H1 (cell line): Measurements from ENCODE around the gene ATP2A3. TPM values are rescaled to one million over a fixed set of nuclear protein-coding genes. Genes with fewer than 3 reads are reported as not detected.

Source experiments
- CTCF ChIA-PET: fragments of 300-600 bp; sonication (Branson Sonifier 250); formaldehyde crosslinking; loops from one replicate; lab custom pipeline; 2021; ENCODE audit not compliant: partially characterized antibody; lab: Charles Lee
- POLR2A ChIA-PET: fragments of 300-600 bp; sonication (Branson Sonifier 250); formaldehyde crosslinking; loops from one replicate; lab custom pipeline; 2021; ENCODE audit warnings: inconsistent platforms; ENCODE audit not compliant: partially characterized antibody; lab: Charles Lee
- DNase-seq, 2 experiments: peaks; one replicate each; pipeline versions ENCODE4 v3.0.0 to v3.0.0-alpha.2; 2010 to 2022; ENCODE audit warnings: low spot score in 2 of 2, low read depth in 1 of 2, mixed read lengths in 1 of 2
- FAIRE-seq: peaks from 2 replicates; lab custom pipeline; 2011; peaks lifted over from hg19 to GRCh38; lab: Jason Lieb, UNC
- H2AFZ ChIP-seq: 2 replicates; pipeline ENCODE4 v1.8.1; 2012; ENCODE audit warnings: low read length, inconsistent platforms
- H2AK5ac ChIP-seq: 2 replicates; pipeline ENCODE4 v1.6.1; 2013; ENCODE audit warnings: low read depth, low read length
- H2BK120ac ChIP-seq: replicated peaks from 2 replicates; pipeline ENCODE3; 2013; ENCODE audit warnings: low read depth, low read length, inconsistent platforms
- H2BK12ac ChIP-seq: 2 replicates; pipeline ENCODE4 v1.6.1; 2013; ENCODE audit warnings: low read depth, low read length
- H2BK15ac ChIP-seq: 2 replicates; pipeline ENCODE4 v1.6.1; 2013; ENCODE audit warnings: low read length
- H2BK20ac ChIP-seq: 2 replicates; pipeline ENCODE4 v1.6.1; 2013; ENCODE audit warnings: low read length
- H2BK5ac ChIP-seq: 2 replicates; pipeline ENCODE4 v1.6.1; 2013; ENCODE audit warnings: low read depth, low read length
- H3K14ac ChIP-seq: 2 replicates; pipeline ENCODE4 v1.6.1; 2013; ENCODE audit warnings: inconsistent platforms; ENCODE audit not compliant: insufficient read length
- H3K18ac ChIP-seq: 2 replicates; pipeline ENCODE4 v1.6.1; 2013; ENCODE audit warnings: low read length; ENCODE audit errors: extremely low read depth
- H3K23ac ChIP-seq: 2 replicates; pipeline ENCODE4 v1.6.1; 2013; ENCODE audit warnings: inconsistent platforms; ENCODE audit not compliant: insufficient read length
- H3K23me2 ChIP-seq: 2 replicates; pipeline ENCODE4 v1.6.1; 2013; ENCODE audit warnings: low read depth, low read length
- H3K27ac ChIP-seq: 2 replicates; pipeline ENCODE4 v1.6.1; 2011; ENCODE audit warnings: low read depth, low read length, inconsistent platforms
- H3K27me3 ChIP-seq, 4 experiments: replicated peaks in 1 of 4; 1 replicate in 1 of 4; 2 replicates in 3 of 4; pipeline versions ENCODE4 v1.6.1 to v1.8.1; 2011 to 2013; ENCODE audit warnings: low read length in 3 of 4, mild to moderate bottlenecking in 3 of 4, inconsistent platforms in 2 of 4, mixed read lengths in 2 of 4, moderate library complexity in 1 of 4; ENCODE audit not compliant: control insufficient read depth in 3 of 4, insufficient read depth in 3 of 4; ENCODE audit errors: extremely low read depth in 1 of 4
- H3K36me3 ChIP-seq, 4 experiments: 2 replicates each; pipeline versions ENCODE4 v1.6.1 to v1.8.1; 2011 to 2013; ENCODE audit warnings: mild to moderate bottlenecking in 4 of 4, low read length in 3 of 4, moderate library complexity in 2 of 4, control low read depth in 1 of 4, inconsistent platforms in 1 of 4; ENCODE audit not compliant: insufficient read depth in 4 of 4, control insufficient read depth in 2 of 4
- H3K4ac ChIP-seq: replicated peaks from 2 replicates; pipeline ENCODE3; 2013; ENCODE audit warnings: low read length, low read depth, mixed read lengths, inconsistent platforms; ENCODE audit not compliant: insufficient read length
- H3K4me1 ChIP-seq, 4 experiments: replicated peaks in 1 of 4; 1 replicate in 1 of 4; 2 replicates in 3 of 4; pipeline versions ENCODE4 v1.6.1 to v1.8.1; 2011 to 2013; ENCODE audit warnings: low read length in 3 of 4, inconsistent platforms in 2 of 4, mixed read lengths in 1 of 4; ENCODE audit not compliant: insufficient read depth in 4 of 4, control insufficient read depth in 3 of 4
- H3K4me2 ChIP-seq, 2 experiments: 2 replicates each; pipeline versions ENCODE4 v1.6.1 to v1.8.1; 2011 to 2013; ENCODE audit warnings: low read depth in 2 of 2, low read length in 2 of 2, control low read depth in 1 of 2, inconsistent platforms in 1 of 2, mild to moderate bottlenecking in 1 of 2; ENCODE audit not compliant: insufficient read depth in 1 of 2
- H3K4me3 ChIP-seq, 4 experiments: fragments of 200-600, 300-600 bp in 1 of 4; sonication (generic), shearing (Covaris generic), sonication (Bioruptor Twin) in 1 of 4; 2 replicates each; pipeline versions ENCODE4 v1.5.1 to v1.8.1; 2011 to 2016; ENCODE audit warnings: low read length in 4 of 4, low read depth in 3 of 4, control low read depth in 2 of 4, inconsistent platforms in 2 of 4, mild to moderate bottlenecking in 2 of 4, mixed read lengths in 1 of 4, moderate library complexity in 1 of 4; ENCODE audit not compliant: insufficient read depth in 2 of 4; ENCODE audit errors: extremely low read depth in 1 of 4
- H3K56ac ChIP-seq: replicated peaks from 2 replicates; pipeline ENCODE3; 2013; ENCODE audit warnings: low read depth, mild to moderate bottlenecking, mixed read lengths, low read length, inconsistent platforms; ENCODE audit not compliant: insufficient read length
- H3K79me1 ChIP-seq: 2 replicates; pipeline ENCODE4 v1.6.1; 2013; ENCODE audit warnings: low read depth, low read length, control low read depth
- H3K79me2 ChIP-seq, 2 experiments: 2 replicates each; pipeline versions ENCODE4 v1.6.1 to v1.8.1; 2012 to 2013; ENCODE audit warnings: low read length in 2 of 2, mild to moderate bottlenecking in 2 of 2, inconsistent platforms in 1 of 2; ENCODE audit not compliant: insufficient read depth in 2 of 2, control insufficient read depth in 1 of 2
- H3K9ac ChIP-seq, 4 experiments: replicated peaks in 1 of 4; 1 replicate in 1 of 4; 2 replicates in 3 of 4; pipeline versions ENCODE4 v1.6.1 to v1.8.1; 2011 to 2013; ENCODE audit warnings: low read depth in 3 of 4, low read length in 3 of 4, control low read depth in 2 of 4, mild to moderate bottlenecking in 2 of 4, moderate library complexity in 2 of 4, inconsistent platforms in 1 of 4; ENCODE audit errors: extremely low read depth in 1 of 4
- H3K9me3 ChIP-seq, 2 experiments: 2 replicates each; pipeline versions ENCODE4 v1.6.1 to v1.8.1; 2012 to 2013; ENCODE audit warnings: mild to moderate bottlenecking in 2 of 2, moderate library complexity in 2 of 2, control low read depth in 1 of 2, inconsistent platforms in 1 of 2, low read depth in 1 of 2, low read length in 1 of 2, mixed read lengths in 1 of 2; ENCODE audit not compliant: insufficient read depth in 2 of 2
- H4K20me1 ChIP-seq, 2 experiments: replicated peaks in 1 of 2; 2 replicates each; pipeline versions ENCODE3 to v1.8.1; 2011 to 2013; ENCODE audit warnings: inconsistent platforms in 2 of 2, low read length in 2 of 2, mild to moderate bottlenecking in 1 of 2; ENCODE audit not compliant: insufficient read depth in 2 of 2, control insufficient read depth in 1 of 2
- H4K5ac ChIP-seq: 2 replicates; pipeline ENCODE4 v1.6.1; 2013; ENCODE audit warnings: low read length, low read depth, mixed read lengths, inconsistent platforms; ENCODE audit not compliant: insufficient read length
- H4K8ac ChIP-seq: 2 replicates; pipeline ENCODE4 v1.8.0; 2013; ENCODE audit warnings: mild to moderate bottlenecking, moderate library complexity, low read length, inconsistent platforms; ENCODE audit not compliant: insufficient read depth; ENCODE audit errors: extremely low read depth
- H4K91ac ChIP-seq: replicated peaks from 2 replicates; pipeline ENCODE3; 2013; ENCODE audit warnings: low read length, mixed read lengths, inconsistent platforms; ENCODE audit not compliant: insufficient read length
- BACH1 ChIP-seq: IDR thresholded peaks from 2 replicates; pipeline ENCODE4 v1.6.1; 2012; ENCODE audit warnings: low read length, improper control_type of control experiment
- CHD2 ChIP-seq: IDR thresholded peaks from 2 replicates; pipeline ENCODE4 v1.6.1; 2012; ENCODE audit warnings: low read length, improper control_type of control experiment
- JUN ChIP-seq: IDR thresholded peaks from 2 replicates; pipeline ENCODE4 v1.6.1; 2011; ENCODE audit warnings: low read depth, mild to moderate bottlenecking, improper control_type of control experiment, low read length
- KDM5A ChIP-seq: fragments of 200-600 bp; IDR thresholded peaks from 2 replicates; pipeline ENCODE4 v1.7.1; 2012; ENCODE audit warnings: mild to moderate bottlenecking, low read length, inconsistent platforms, mixed read lengths
- MAFK ChIP-seq: IDR thresholded peaks from 2 replicates; pipeline ENCODE4 v1.6.1; 2012; ENCODE audit warnings: low read depth, mild to moderate bottlenecking, improper control_type of control experiment, low read length
- NRF1 ChIP-seq: IDR thresholded peaks from 2 replicates; pipeline ENCODE4 v1.6.1; 2011; ENCODE audit warnings: mild to moderate bottlenecking, low read depth, low read length, improper control_type of control experiment
- POLR2AphosphoS5 ChIP-seq: IDR thresholded peaks from 2 replicates; pipeline ENCODE4 v1.6.1; 2011; ENCODE audit warnings: low read depth, low read length
- POU5F1 ChIP-seq: IDR thresholded peaks from 2 replicates; pipeline ENCODE4 v1.6.1; 2011; ENCODE audit warnings: low read depth, mild to moderate bottlenecking, low read length, moderate library complexity
- RAD21 ChIP-seq, 2 experiments: IDR thresholded peaks in 1 of 2; conservative IDR thresholded peaks in 1 of 2; 2 replicates each; pipeline ENCODE4 v1.6.1; 2011; ENCODE audit warnings: low read depth in 2 of 2, low read length in 2 of 2, improper control_type of control experiment in 1 of 2, inconsistent platforms in 1 of 2, mild to moderate bottlenecking in 1 of 2, moderate library complexity in 1 of 2
- SIRT6 ChIP-seq: IDR thresholded peaks from one replicate; pipeline ENCODE4 v1.7.1; 2012; ENCODE audit warnings: low read length, inconsistent platforms
- SP1 ChIP-seq: IDR thresholded peaks from 2 replicates; pipeline ENCODE4 v1.6.1; 2011; ENCODE audit warnings: low read depth, low read length
- SRF ChIP-seq: IDR thresholded peaks from 2 replicates; pipeline ENCODE4 v1.6.1; 2011; ENCODE audit warnings: mild to moderate bottlenecking, low read depth, low read length, moderate library complexity
- SUZ12 ChIP-seq: fragments of 200-600 bp; sonication (generic); IDR thresholded peaks from 2 replicates; pipeline ENCODE4 v1.6.1; 2012; ENCODE audit warnings: mild to moderate bottlenecking, inconsistent platforms, low read length, moderate library complexity, mixed read lengths
- TAF1 ChIP-seq: IDR thresholded peaks from 2 replicates; pipeline ENCODE4 v1.6.1; 2011; ENCODE audit warnings: mild to moderate bottlenecking, low read depth, low read length
- TBP ChIP-seq: IDR thresholded peaks from 2 replicates; pipeline ENCODE4 v1.6.1; 2011; ENCODE audit warnings: low read depth, low read length, improper control_type of control experiment
- WGBS, 2 experiments: shearing (Covaris generic) in 1 of 2; methylation state at CpG; one replicate each; pipeline versions ENCODE4 v1.1.6 to v1.1.7; 2013 to 2015; ENCODE audit warnings: low lambda C conversion rate in 2 of 2, mixed read lengths in 2 of 2, inconsistent platforms in 1 of 2, low coverage in 1 of 2, missing lambda C conversion rate in 1 of 2; ENCODE audit not compliant: insufficient replicate concordance in 2 of 2, insufficient coverage in 1 of 2, insufficient read length in 1 of 2; ENCODE audit errors: extremely low coverage in 1 of 2, missing lambda C conversion rate in 1 of 2; 5-methylcytosine and 5-hydroxymethylcytosine counted together
- polyA plus RNA-seq, 7 experiments: library from polyadenylated mRNA; depleted of rRNA in 3 of 7; stranded (reverse) in 5 of 7; unstranded in 2 of 7; fragments of >200 nt in 5 of 7; fragments of 200-250 nt in 2 of 7; gene quantifications; 1 replicate in 5 of 7; 2 replicates in 1 of 7; 4 replicates in 1 of 7; pipeline versions ENCODE4 v1.2.1 to v1.2.3, GENCODE V29; 2011 to 2013; ENCODE audit warnings: missing spikeins in 2 of 7, mixed read lengths in 2 of 7
- total RNA-seq: library from RNA; stranded (reverse); fragmentation: NEBNext Ultra II Directional; extraction: Animal tissue kit (Norgen Biotek cat#: 25700); gene quantifications from 2 replicates; pipeline ENCODE4 v1.2.1, GENCODE V29; 2021

The ATP2A3 gene
- total and polyA plus RNA-seq, 2 of the 8 experiments (the other 6 are each of a cell fraction or from before 2014, with no cell fraction given): 18.4 to 32.5 TPM

DNA sequence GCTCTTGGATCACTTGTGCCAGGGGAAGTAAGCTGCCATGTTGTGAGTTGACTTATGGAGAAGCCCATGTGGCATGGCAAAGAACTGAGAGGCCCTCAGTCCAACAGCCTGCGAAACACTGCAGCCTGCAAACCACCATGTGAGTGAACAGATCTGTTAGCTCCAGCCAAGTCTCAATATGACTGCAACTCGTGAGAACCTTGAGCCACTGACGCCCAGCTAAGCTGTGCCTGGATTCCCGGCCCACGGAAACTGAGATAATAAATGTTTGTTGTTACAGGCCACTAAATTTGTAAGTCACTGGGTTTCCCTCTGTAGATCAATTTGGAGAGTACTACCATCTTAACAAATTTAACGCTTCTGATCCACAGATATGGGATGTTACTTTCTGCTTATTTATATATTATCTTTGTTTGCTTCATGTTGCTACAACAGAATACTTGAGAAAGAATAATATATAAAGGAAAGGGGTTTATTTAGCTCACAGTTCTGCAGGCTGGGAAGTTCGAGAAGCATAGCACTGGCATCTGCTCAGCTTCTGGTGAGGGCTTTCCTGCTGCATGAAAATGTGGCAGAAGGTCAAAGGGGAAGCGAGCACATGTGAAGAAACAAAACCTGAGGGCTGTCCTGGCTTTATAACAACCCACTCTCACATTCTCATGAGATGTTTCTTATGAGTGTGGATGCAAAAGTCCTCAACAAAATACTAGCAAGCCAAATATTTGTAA is 29.4 kb upstream of the ATP2A3 start:
- no peak overlapping the region for H3K4me3 ChIP-seq
- no peak for DNase-seq
- H2BK120ac ChIP-seq: no peak overlapping the region
- H3K9me3 ChIP-seq: no peaks in the 10 kb centered on the region
- no peak overlapping the region for H3K4ac ChIP-seq
- no peaks in the 10 kb centered on the region; a peak in 1 of 7 replicates for H3K4me1 ChIP-seq
- H3K27ac ChIP-seq: no peak overlapping the region
- no peak overlapping the region for H3K18ac ChIP-seq
- no peak overlapping the region for H3K4me2 ChIP-seq
- FAIRE-seq: no peak
- no peak overlapping the region for H2BK20ac ChIP-seq
- no peaks in the 10 kb centered on the region for H4K20me1 ChIP-seq
- no peak overlapping the region for H3K14ac ChIP-seq
- H2BK15ac ChIP-seq: no peak overlapping the region
- no peaks in the 10 kb centered on the region for H3K79me2 ChIP-seq
- no peak overlapping the region for H4K91ac ChIP-seq
- no peaks in the 10 kb centered on the region for H3K79me1 ChIP-seq
- no peak overlapping the region for H2AFZ ChIP-seq
- no peaks in the 10 kb centered on the region for H3K36me3 ChIP-seq
- no peak overlapping the region for H2BK5ac ChIP-seq
- no peaks in the 10 kb centered on the region for H3K27me3 ChIP-seq
- no peak overlapping the region for H3K56ac ChIP-seq
- H4K5ac ChIP-seq: no peak overlapping the region
- no peak overlapping the region for H2BK12ac ChIP-seq
- H2AK5ac ChIP-seq: no peak overlapping the region
- H3K9ac ChIP-seq: no peak overlapping the region
- no peaks in the 10 kb centered on the region for H3K23me2 ChIP-seq
- H3K23ac ChIP-seq: no peak overlapping the region
- no peak overlapping the region for H4K8ac ChIP-seq
- CTCF ChIA-PET: interaction anchor here (0.5 to 3.3 kb wide), 8 partner anchors 11 to 1165 kb away, joined by 3 to 10 read pairs (median 4); no protein-coding TSS in a partner anchor
- POLR2A ChIA-PET: no interaction called here
- 90% methylated on average over 8 of the region's 8 CpGs; no CpG with 5 or more reads in 1 of the 2 experiments for WGBS, 2 experiments
- no peak for TF ChIP-seq TAF1
- TF ChIP-seq JUN: no peak
- no peak for TF ChIP-seq KDM5A
- TF ChIP-seq NRF1: no peak
- TF ChIP-seq SRF: no peak
- no peak for TF ChIP-seq POLR2AphosphoS5
- no peak for TF ChIP-seq MAFK
- no peak for TF ChIP-seq RAD21 (IDR thresholded peaks at IDR 0.05 in 1 of 2, conservative IDR thresholded peaks at IDR 0.05 in 1 of 2; ENCODE audit: low read depth in 2 of 2, low read length in 2 of 2)
- TF ChIP-seq BACH1: no peak
- TF ChIP-seq SUZ12: no peak
- TF ChIP-seq SP1: no peak
- TF ChIP-seq POU5F1: no peak
- no peak for TF ChIP-seq CHD2
- no peak for TF ChIP-seq TBP
- no peak for TF ChIP-seq SIRT6
